ENCODE measurements around the gene CASR.
"Not testable (repeated sequence)": the region's sequence is repeated elsewhere in the genome, so short reads cannot be mapped to it uniquely, and the experiment has no call there.

Gene CASR

GRCh38 chr3:122183893-122184590 is 574 bp downstream of the CASR start:
- Histone ChIP-seq H3K36me3 (ENCODE audit: control insufficient read depth, insufficient read depth, low read length) (no peaks in the 10 kb centered on the region), H3K9me3 (ENCODE audit: control insufficient read depth, insufficient read depth, low read length) (no peaks in the 10 kb centered on the region), H3K4me1 (ENCODE audit: control insufficient read depth, insufficient read depth, low read length) (no peaks in the 10 kb centered on the region), H3K27ac (ENCODE audit: low read depth, low read length) (no peak overlapping the region), H3K27me3 (ENCODE audit: control insufficient read depth, insufficient read depth, low read length) (peaks cover 76% of the 10 kb centered on the region), H3K4me3 (ENCODE audit: low read depth, low read length) (peak overlapping the region; percentile 72), H3K9ac (ENCODE audit: low read depth, low read length) (no peak overlapping the region)

GRCh38 chr3:122184591-122184929 is 1.1 kb downstream of the CASR start:
- Histone ChIP-seq H3K4me1 (ENCODE audit: control insufficient read depth, insufficient read depth, low read length) (no peaks in the 10 kb centered on the region), H3K9ac (ENCODE audit: low read depth, low read length) (no peak overlapping the region), H3K4me3 (ENCODE audit: low read depth, low read length) (peak overlapping the region; percentile 72), H3K27ac (ENCODE audit: low read depth, low read length) (no peak overlapping the region), H3K9me3 (ENCODE audit: control insufficient read depth, insufficient read depth, low read length) (no peaks in the 10 kb centered on the region), H3K36me3 (ENCODE audit: control insufficient read depth, insufficient read depth, low read length) (no peaks in the 10 kb centered on the region), H3K27me3 (ENCODE audit: control insufficient read depth, insufficient read depth, low read length) (peaks cover 76% of the 10 kb centered on the region)

- H3K9me3 ChIP-seq (ENCODE audit: control insufficient read depth, insufficient read depth, low read length), result no peaks in the 10 kb centered on the region
- no peak overlapping the region for H3K9ac ChIP-seq (ENCODE audit: low read depth, low read length)
- no peak overlapping the region for H3K4me3 ChIP-seq (ENCODE audit: low read depth, low read length)
- no peak overlapping the region for H3K27ac ChIP-seq (ENCODE audit: low read depth, low read length)
- H3K36me3 ChIP-seq (ENCODE audit: control insufficient read depth, insufficient read depth, low read length), result no peaks in the 10 kb centered on the region
- no peaks in the 10 kb centered on the region for H3K4me1 ChIP-seq (ENCODE audit: control insufficient read depth, insufficient read depth, low read length)
- H3K27me3 ChIP-seq (ENCODE audit: control insufficient read depth, insufficient read depth, low read length), result peaks cover 65% of the 10 kb centered on the region
Observed at GRCh38 chr3:122186372-122186771, 2.9 kb downstream of the CASR start.

GRCh38 chr3:122188737-122189136 is 5.3 kb downstream of the CASR start:
- no peaks in the 10 kb centered on the region for H3K36me3 ChIP-seq (ENCODE audit: control insufficient read depth, insufficient read depth, low read length)
- no peaks in the 10 kb centered on the region for H3K4me1 ChIP-seq (ENCODE audit: control insufficient read depth, insufficient read depth, low read length)
- H3K9ac ChIP-seq (ENCODE audit: low read depth, low read length), result no peak overlapping the region
- peaks cover 41% of the 10 kb centered on the region for H3K27me3 ChIP-seq (ENCODE audit: control insufficient read depth, insufficient read depth, low read length)
- no peak overlapping the region for H3K27ac ChIP-seq (ENCODE audit: low read depth, low read length)
- H3K4me3 ChIP-seq (ENCODE audit: low read depth, low read length), result no peak overlapping the region
- H3K9me3 ChIP-seq (ENCODE audit: control insufficient read depth, insufficient read depth, low read length), result no peaks in the 10 kb centered on the region

- Histone ChIP-seq H3K9ac (ENCODE audit: low read depth, low read length) (no peak overlapping the region), H3K4me3 (ENCODE audit: low read depth, low read length) (no peak overlapping the region), H3K27me3 (ENCODE audit: control insufficient read depth, insufficient read depth, low read length) (peaks cover 35% of the 10 kb centered on the region), H3K4me1 (ENCODE audit: control insufficient read depth, insufficient read depth, low read length) (no peaks in the 10 kb centered on the region), H3K36me3 (ENCODE audit: control insufficient read depth, insufficient read depth, low read length) (no peaks in the 10 kb centered on the region), H3K9me3 (ENCODE audit: control insufficient read depth, insufficient read depth, low read length) (no peaks in the 10 kb centered on the region), H3K27ac (ENCODE audit: low read depth, low read length) (no peak overlapping the region)
Observed at GRCh38 chr3:122189357-122189756, 5.9 kb downstream of the CASR start.

- H3K27me3 ChIP-seq (ENCODE audit: control insufficient read depth, insufficient read depth, low read length), result peaks cover 24% of the 10 kb centered on the region
- H3K27ac ChIP-seq (ENCODE audit: low read depth, low read length), result no peak overlapping the region
- H3K4me3 ChIP-seq (ENCODE audit: low read depth, low read length), result no peak overlapping the region
Observed at GRCh38 chr3:122190525-122190924, 7.1 kb downstream of the CASR start.

GRCh38 chr3:122198966-122199365 is 15.5 kb downstream of the CASR start:
- Histone ChIP-seq H3K27ac (ENCODE audit: low read depth, low read length) (no peak overlapping the region), H3K9me3 (ENCODE audit: control insufficient read depth, insufficient read depth, low read length) (peaks cover 11% of the 10 kb centered on the region), H3K36me3 (ENCODE audit: control insufficient read depth, insufficient read depth, low read length) (no peaks in the 10 kb centered on the region), H3K9ac (ENCODE audit: low read depth, low read length) (no peak overlapping the region), H3K27me3 (ENCODE audit: control insufficient read depth, insufficient read depth, low read length) (no peaks in the 10 kb centered on the region), H3K4me1 (ENCODE audit: control insufficient read depth, insufficient read depth, low read length) (no peaks in the 10 kb centered on the region), H3K4me3 (ENCODE audit: low read depth, low read length) (no peak overlapping the region)

More at GRCh38 chr3:122190525-122190924, 7.1 kb downstream of the CASR start:
- no peaks in the 10 kb centered on the region for H3K4me1 ChIP-seq (ENCODE audit: control insufficient read depth, insufficient read depth, low read length)
- no peaks in the 10 kb centered on the region for H3K36me3 ChIP-seq (ENCODE audit: control insufficient read depth, insufficient read depth, low read length)
- no peak overlapping the region for H3K9ac ChIP-seq (ENCODE audit: low read depth, low read length)
- no peaks in the 10 kb centered on the region for H3K9me3 ChIP-seq (ENCODE audit: control insufficient read depth, insufficient read depth, low read length)

GRCh38 chr3:122199552-122199951 is 16.1 kb downstream of the CASR start:
- no peaks in the 10 kb centered on the region for H3K27me3 ChIP-seq (ENCODE audit: control insufficient read depth, insufficient read depth, low read length)
- H3K27ac ChIP-seq (ENCODE audit: low read depth, low read length), result no peak overlapping the region
- no peak overlapping the region for H3K9ac ChIP-seq (ENCODE audit: low read depth, low read length)
- no peaks in the 10 kb centered on the region for H3K36me3 ChIP-seq (ENCODE audit: control insufficient read depth, insufficient read depth, low read length)
- no peaks in the 10 kb centered on the region for H3K4me1 ChIP-seq (ENCODE audit: control insufficient read depth, insufficient read depth, low read length)
- H3K4me3 ChIP-seq (ENCODE audit: low read depth, low read length), result no peak overlapping the region
- peaks cover 16% of the 10 kb centered on the region for H3K9me3 ChIP-seq (ENCODE audit: control insufficient read depth, insufficient read depth, low read length)

- H3K27me3 ChIP-seq (ENCODE audit: control insufficient read depth, insufficient read depth, low read length), result no peaks in the 10 kb centered on the region
- no peak overlapping the region for H3K27ac ChIP-seq (ENCODE audit: low read depth, low read length)
- no peak overlapping the region for H3K9ac ChIP-seq (ENCODE audit: low read depth, low read length)
- H3K36me3 ChIP-seq (ENCODE audit: control insufficient read depth, insufficient read depth, low read length), result no peaks in the 10 kb centered on the region
- H3K9me3 ChIP-seq (ENCODE audit: control insufficient read depth, insufficient read depth, low read length), result peaks cover 16% of the 10 kb centered on the region
- H3K4me1 ChIP-seq (ENCODE audit: control insufficient read depth, insufficient read depth, low read length), result no peaks in the 10 kb centered on the region
- no peak overlapping the region for H3K4me3 ChIP-seq (ENCODE audit: low read depth, low read length)
Observed at GRCh38 chr3:122200661-122201060, 17.2 kb downstream of the CASR start.

GRCh38 chr3:122201476-122201875 is 18.0 kb downstream of the CASR start:
- H3K4me3 ChIP-seq (ENCODE audit: low read depth, low read length); H3K27ac ChIP-seq (ENCODE audit: low read depth, low read length); H3K9ac ChIP-seq (ENCODE audit: low read depth, low read length); H3K27me3 ChIP-seq (ENCODE audit: control insufficient read depth, insufficient read depth, low read length); H3K4me1 ChIP-seq (ENCODE audit: control insufficient read depth, insufficient read depth, low read length); H3K36me3 ChIP-seq (ENCODE audit: control insufficient read depth, insufficient read depth, low read length): not testable (repeated sequence)
- H3K9me3 ChIP-seq (ENCODE audit: control insufficient read depth, insufficient read depth, low read length), result peaks cover 16% of the 10 kb centered on the region

GRCh38 chr3:122208579-122208978 is 25.1 kb downstream of the CASR start:
- H3K27me3 ChIP-seq (ENCODE audit: control insufficient read depth, insufficient read depth, low read length), result no peaks in the 10 kb centered on the region

More at GRCh38 chr3:122208579-122208978, 25.1 kb downstream of the CASR start:
- Histone ChIP-seq H3K9ac (ENCODE audit: low read depth, low read length) (no peak overlapping the region), H3K27ac (ENCODE audit: low read depth, low read length) (no peak overlapping the region), H3K9me3 (ENCODE audit: control insufficient read depth, insufficient read depth, low read length) (peaks cover 6% of the 10 kb centered on the region), H3K36me3 (ENCODE audit: control insufficient read depth, insufficient read depth, low read length) (no peaks in the 10 kb centered on the region), H3K4me1 (ENCODE audit: control insufficient read depth, insufficient read depth, low read length) (no peaks in the 10 kb centered on the region), H3K4me3 (ENCODE audit: low read depth, low read length) (no peak overlapping the region)

All from HUES48 (cell line).